IPS-15b (cell line): ENCODE measurements around the gene ARID5A.

Experiments
- H3K27me3 ChIP-seq: one replicate; pipeline ENCODE4 v1.6.1; 2013; ENCODE audit warnings: low read length; ENCODE audit not compliant: control insufficient read depth, insufficient read depth
- H3K36me3 ChIP-seq: one replicate; pipeline ENCODE4 v1.6.1; 2013; ENCODE audit warnings: low read length; ENCODE audit not compliant: control insufficient read depth, insufficient read depth
- H3K4me1 ChIP-seq: one replicate; pipeline ENCODE4 v1.6.1; 2013; ENCODE audit warnings: mild to moderate bottlenecking, low read length; ENCODE audit not compliant: control insufficient read depth, insufficient read depth
- H3K4me3 ChIP-seq: one replicate; pipeline ENCODE4 v1.5.1; 2013; ENCODE audit warnings: low read depth, low read length
- H3K9ac ChIP-seq: one replicate; pipeline ENCODE4 v1.6.1; 2013; ENCODE audit warnings: low read depth, mild to moderate bottlenecking, low read length
- H3K9me3 ChIP-seq: one replicate; pipeline ENCODE4 v1.6.1; 2013; ENCODE audit warnings: mild to moderate bottlenecking, low read length; ENCODE audit not compliant: control insufficient read depth, insufficient read depth

ARID5A gene

DNA sequence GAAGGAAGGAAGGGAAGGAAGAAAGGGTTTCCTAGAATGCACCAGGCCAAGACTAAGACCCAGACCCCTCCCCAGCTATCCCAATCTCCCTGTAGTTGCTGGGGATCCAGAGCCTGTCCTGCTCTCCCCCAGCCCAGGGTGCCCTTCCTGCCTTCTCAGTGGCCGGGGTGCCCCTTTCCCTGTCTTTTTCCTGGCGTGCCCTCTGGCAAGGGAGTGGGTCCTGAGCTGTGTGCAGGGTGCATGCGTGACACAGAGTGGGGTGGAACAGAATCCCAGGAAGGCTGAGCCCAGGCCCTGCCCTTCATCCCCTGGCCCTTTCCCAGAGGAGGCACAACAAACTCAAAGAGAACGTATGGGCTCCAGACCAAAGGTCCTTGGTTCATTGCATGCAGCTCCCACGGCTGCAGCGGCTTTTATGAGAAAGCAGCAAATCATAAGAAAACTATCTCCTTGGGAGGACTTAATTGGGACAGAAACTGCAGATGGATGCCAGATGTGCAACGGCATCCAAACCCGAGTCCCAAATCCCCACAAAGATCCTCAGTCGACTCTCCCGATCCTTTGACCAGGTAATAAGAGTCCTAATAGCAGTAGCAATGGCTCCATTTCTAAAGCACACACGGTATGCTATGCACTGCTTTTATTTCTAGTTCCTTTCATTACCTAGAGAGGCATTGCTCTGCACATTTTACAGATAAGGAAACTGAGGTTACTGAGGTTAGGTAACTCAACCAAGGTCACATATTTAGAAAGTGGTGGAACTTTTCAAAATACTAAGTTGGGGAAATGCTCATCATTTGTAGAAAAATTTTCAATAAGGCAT, 12.7 kb upstream of the ARID5A start:
- Histone ChIP-seq H3K9ac (no peak overlapping the region), H3K9me3 (no peaks in the 10 kb centered on the region), H3K27me3 (peaks cover 28% of the 10 kb centered on the region), H3K4me1 (no peaks in the 10 kb centered on the region), H3K36me3 (no peaks in the 10 kb centered on the region), H3K4me3 (no peak overlapping the region)

DNA sequence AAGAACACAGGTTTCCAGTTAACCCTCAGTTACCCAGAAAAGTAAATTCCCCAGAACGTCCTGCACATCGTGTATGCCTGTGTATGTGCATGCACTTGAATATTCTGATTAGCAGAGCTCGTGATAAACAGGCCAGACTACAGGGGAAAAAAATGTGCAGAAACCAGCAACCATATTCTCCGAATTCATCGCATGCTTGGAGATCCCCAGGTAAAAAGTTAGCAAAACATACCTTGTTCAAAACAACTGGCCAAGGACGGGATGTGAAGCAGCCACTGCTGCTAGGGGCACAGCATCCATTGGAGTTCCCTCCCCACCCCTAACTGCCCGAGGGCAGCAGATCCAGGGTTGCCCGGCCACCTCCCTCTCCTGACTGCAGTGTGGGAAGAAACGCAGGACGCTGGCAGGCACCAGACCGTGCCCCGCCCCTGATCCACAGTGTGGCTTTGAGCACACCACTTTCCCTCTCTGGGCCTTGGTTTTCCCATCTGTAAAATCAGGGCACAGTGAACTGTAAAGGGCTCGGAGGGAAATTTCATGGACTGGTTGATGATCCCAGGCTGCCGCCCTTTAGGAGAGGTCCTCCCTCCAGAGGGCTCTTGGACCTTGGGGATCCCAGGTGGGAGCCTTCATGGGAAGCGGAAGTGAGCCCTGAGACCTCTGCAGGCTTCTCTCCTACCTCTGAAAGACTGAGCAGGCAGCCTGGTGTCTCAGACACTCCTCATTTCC, 11.9 kb upstream of the ARID5A start:
- Histone ChIP-seq H3K36me3 (no peaks in the 10 kb centered on the region), H3K9me3 (no peaks in the 10 kb centered on the region), H3K27me3 (peaks cover 34% of the 10 kb centered on the region), H3K4me1 (no peaks in the 10 kb centered on the region), H3K4me3 (no peak overlapping the region), H3K9ac (no peak overlapping the region)

DNA sequence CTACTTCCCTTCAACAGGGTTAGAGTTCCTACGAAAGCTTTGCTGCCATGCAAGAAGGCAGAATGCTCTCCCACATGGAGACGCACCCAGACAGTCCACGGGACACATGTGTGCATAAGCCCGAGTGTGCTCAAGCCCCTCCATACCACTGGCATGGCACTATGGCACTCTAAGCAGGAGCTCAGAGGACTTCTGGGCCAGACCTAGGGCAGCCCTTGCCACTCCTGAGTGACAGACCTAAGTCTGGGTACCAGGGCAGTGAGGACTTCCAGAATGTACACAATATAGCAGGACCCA, 11.4 kb upstream of the ARID5A start:
- Histone ChIP-seq H3K4me3 (no peak overlapping the region), H3K4me1 (no peaks in the 10 kb centered on the region), H3K9ac (no peak overlapping the region), H3K36me3 (no peaks in the 10 kb centered on the region), H3K9me3 (no peaks in the 10 kb centered on the region), H3K27me3 (peaks cover 39% of the 10 kb centered on the region)

DNA sequence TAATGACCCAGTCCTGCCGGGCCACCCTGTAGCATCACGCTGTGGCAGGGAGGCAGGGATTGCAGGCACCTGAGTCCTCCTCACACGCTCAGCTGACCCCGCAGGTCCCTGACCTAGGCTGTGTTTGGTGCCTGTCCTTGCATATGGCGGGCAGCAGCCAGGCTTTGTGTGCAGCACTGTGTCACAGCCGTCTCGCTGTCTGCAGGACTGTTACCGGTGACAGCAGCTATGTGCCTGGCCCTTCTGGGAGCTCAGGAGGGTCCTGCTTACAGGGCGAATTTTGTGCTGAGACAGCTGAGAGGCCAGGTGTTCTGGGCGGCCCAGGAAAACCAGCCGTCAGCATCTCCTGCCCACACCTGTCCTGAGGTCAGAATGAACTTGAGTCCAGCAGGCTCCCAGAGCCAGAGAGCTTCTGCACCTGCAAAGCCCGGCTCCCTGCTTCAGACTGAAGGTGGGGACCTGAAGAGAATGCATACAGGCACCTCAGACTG, 10.4 kb upstream of the ARID5A start:
- H3K27me3 ChIP-seq = peaks cover 45% of the 10 kb centered on the region
- H3K9me3 ChIP-seq = no peaks in the 10 kb centered on the region
- H3K4me1 ChIP-seq = no peaks in the 10 kb centered on the region
- H3K9ac ChIP-seq = no peak overlapping the region
- H3K4me3 ChIP-seq = no peak overlapping the region
- H3K36me3 ChIP-seq = no peaks in the 10 kb centered on the region

DNA sequence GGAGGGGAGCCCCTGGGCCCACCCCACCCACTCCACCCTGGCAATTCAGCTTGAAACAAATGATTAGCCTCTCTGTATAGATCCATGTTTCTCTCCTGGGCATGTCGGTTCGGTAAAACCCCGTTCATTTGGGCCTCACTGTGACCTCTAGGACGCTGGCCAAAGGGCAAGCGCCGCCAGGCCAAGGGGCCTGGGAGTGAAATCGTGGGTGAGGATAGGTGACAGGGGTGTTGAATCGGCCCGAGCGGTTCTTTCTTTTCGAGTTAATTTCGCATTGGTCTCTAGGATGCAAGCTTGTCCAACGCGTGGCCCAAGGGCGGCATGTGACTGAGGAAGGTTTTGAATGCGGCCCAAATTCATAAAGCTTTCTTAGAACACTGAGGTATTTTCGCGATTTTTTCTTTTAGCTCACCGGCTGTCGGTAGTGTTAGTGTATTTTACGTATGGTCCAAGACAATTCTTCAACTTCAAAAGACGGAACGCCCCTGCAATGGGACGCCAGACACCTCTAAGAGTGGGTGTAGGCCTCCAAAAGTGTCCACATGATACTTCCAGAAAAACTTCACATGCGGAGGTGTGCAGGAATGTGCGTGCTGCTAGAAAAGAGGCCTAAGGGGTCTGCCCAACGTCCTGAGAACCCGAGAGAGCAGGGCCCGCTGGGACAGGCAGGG, 9.8 kb upstream of the ARID5A start:
- Histone ChIP-seq H3K4me1 (peaks cover 2% of the 10 kb centered on the region), H3K27me3 (peaks cover 51% of the 10 kb centered on the region), H3K9me3 (no peaks in the 10 kb centered on the region), H3K36me3 (no peaks in the 10 kb centered on the region), H3K9ac (peak overlapping the region; percentile 12), H3K4me3 (peak overlapping the region; percentile 46)

DNA sequence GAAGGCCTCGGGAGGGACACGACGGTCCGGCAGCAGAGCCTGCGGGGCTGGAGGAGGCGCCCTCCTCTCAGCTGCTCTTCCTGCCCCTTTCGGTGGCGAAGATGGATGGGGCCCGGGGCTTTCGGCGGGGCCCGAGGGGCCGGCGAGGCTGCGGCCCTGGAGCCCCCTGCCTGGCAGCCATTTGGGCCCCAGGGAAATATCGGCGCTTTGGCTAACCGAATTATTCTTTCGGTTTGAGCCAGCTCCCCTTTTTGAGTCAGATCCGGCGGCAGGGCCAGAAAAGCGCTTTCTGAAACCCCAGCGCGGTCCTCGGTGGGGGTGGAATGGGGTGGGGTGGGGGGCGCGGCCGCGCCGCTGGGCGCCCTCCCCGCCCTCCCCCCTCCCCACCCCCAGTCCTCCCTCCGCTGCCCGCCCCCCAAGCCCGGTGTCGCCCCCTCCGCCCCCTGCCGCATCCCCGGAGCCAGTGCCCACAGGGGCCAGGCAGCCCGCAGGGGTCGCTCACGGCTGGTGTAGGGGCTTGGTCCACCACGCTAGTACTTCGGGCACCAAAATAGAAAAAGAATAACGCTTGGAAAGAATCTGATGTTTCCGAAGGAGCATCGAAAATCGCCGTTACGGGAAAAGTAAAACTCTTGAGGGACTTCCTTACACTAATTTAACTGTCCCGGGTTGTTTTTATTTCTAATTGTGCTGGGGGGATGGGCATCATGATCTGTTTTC, 9.1 kb upstream of the ARID5A start:
- Histone ChIP-seq H3K4me3 (peak overlapping the region; percentile 46), H3K27me3 (peaks cover 51% of the 10 kb centered on the region), H3K9me3 (no peaks in the 10 kb centered on the region), H3K4me1 (peaks cover 2% of the 10 kb centered on the region), H3K36me3 (no peaks in the 10 kb centered on the region), H3K9ac (peak overlapping the region; percentile 12)

DNA sequence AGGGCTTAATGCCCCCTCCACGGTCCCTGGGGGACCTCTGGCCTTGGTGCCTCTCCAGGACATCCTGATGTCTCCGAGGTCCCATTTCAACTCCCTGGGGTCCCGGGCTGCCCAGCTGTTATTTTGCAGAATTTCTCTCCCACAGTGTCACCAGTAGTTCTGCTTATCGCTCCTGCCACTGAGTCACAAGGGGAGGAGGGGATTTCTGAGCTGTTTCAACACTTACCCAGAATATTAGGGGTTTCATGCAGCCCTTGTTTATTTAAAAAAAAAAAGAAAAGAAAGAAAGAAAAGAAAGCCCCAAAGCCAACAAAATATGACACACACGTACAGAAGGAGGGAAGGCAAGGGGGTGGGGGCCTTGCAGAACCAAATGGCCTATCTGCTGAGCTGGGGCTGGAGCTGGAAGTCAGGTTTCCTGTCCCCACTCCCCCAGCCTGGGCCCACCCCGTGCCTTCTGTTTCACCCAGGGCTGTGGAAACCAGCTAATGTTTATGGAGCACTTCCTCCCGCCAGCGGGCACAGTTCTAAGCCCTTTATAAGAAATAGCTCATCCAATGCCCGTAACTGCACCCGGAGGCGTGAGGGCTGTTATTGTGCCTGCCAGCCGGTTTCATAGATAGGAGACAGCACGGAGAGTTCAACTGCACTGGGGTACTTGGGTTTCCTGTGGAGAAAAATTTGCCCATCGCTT, 8.4 kb upstream of the ARID5A start:
- Histone ChIP-seq H3K9me3 (no peaks in the 10 kb centered on the region), H3K9ac (no peak overlapping the region), H3K4me1 (peaks cover 2% of the 10 kb centered on the region), H3K27me3 (peaks cover 51% of the 10 kb centered on the region), H3K36me3 (no peaks in the 10 kb centered on the region), H3K4me3 (peak overlapping the region; percentile 30)

DNA sequence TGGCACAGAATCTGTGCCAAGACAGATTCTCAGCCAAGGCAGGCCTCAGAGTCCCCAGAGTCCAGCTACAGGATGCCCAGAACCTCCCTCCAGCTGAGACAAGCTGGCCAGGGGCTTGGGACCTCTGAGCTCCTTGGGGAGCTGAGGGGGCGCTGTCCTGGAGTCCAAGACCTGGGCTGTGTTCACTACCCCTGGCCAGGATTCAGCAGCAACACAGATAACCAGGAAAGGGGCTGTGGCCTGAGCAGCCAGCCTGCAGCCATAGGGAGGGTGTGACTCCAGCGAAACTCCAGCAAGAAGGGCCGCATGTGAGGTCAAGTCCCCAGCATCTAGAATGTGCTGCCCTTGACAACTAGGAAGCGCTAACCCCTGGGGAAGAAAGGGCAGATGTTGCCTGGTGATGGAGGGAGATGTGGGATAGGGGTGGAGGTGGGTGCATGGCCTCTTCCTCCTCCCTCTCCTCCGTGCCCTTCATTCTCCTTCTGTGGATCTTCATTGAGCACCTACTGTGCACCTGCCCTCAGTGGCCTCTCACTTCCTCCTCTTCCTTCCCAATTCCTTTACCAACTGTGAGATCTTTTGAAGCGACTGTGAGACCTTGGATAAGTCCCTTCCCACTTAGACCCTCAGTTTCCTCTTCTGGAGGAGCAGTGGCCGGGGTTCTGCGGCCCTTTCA, 7.7 kb upstream of the ARID5A start:
- no peaks in the 10 kb centered on the region for H3K36me3 ChIP-seq
- peaks cover 2% of the 10 kb centered on the region for H3K4me1 ChIP-seq
- no peaks in the 10 kb centered on the region for H3K9me3 ChIP-seq
- H3K9ac ChIP-seq = no peak overlapping the region
- H3K27me3 ChIP-seq = peaks cover 51% of the 10 kb centered on the region
- no peak overlapping the region for H3K4me3 ChIP-seq

DNA sequence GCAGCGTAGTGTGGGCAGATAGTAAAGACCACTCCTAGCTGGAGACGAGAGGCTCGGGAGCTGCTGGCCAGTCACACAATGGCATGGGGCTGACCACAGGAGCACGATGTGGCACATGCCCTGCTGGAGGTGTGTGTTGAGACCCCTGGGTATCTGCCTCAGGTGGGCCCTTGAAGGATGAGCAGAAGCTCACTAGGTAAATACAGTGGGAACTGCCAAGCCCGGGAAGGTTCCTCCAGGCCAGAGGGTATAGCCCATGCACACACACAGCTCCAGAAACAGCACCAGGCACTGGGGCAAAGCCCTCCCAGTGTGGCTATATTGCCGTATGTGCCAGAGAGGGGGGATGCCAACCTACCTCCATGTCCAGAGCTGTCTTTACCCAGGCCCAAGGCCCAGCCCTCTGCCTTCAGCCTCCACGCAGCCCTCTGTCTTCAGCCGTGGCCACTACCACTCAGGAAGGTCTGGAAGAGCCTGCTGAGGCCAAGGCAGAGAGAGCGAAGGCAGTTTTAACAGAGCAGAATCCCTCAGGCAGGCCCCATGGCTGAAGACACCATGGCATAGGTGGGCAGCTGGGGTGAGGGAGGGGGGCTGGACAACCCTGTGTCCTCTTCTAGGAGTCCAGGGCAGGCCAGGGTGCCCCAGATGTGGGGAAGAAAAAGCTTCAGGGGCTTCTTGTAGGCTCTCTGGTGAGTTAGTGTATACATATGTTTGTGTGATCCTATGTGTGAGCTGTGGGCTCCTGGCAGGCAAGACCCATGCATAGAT, 7.0 kb upstream of the ARID5A start:
- Histone ChIP-seq H3K9ac (no peak overlapping the region), H3K27me3 (peaks cover 51% of the 10 kb centered on the region), H3K36me3 (no peaks in the 10 kb centered on the region), H3K9me3 (no peaks in the 10 kb centered on the region), H3K4me3 (no peak overlapping the region), H3K4me1 (peaks cover 2% of the 10 kb centered on the region)

DNA sequence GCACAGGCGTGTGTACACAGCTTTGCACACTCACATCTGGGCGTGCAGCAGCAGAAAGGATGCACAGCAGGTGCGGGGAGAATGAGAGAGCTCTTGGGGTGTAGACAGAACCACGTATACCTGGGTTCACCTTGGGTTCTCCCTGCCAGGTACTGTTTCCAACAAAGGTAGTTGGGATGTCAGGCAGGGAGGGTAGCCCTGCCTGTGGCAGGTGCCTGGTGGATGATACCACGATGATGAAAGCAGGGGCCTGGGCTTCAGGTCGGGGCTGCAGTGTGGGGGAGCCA, 6.5 kb upstream of the ARID5A start:
- H3K4me1 ChIP-seq = peaks cover 2% of the 10 kb centered on the region
- no peak overlapping the region for H3K4me3 ChIP-seq
- no peaks in the 10 kb centered on the region for H3K9me3 ChIP-seq
- H3K9ac ChIP-seq = no peak overlapping the region
- peaks cover 47% of the 10 kb centered on the region for H3K27me3 ChIP-seq
- H3K36me3 ChIP-seq = no peaks in the 10 kb centered on the region
